Neuronal stem cell (in vitro differentiated cells): ENCODE data around the gene ADARB1.

Experiments used
- DNase-seq: peaks from one replicate; pipeline ENCODE4 v3.0.0-alpha.2; 2013; ENCODE audit warnings: low spot score
- H2AFZ ChIP-seq: one replicate; pipeline ENCODE4 v1.6.1; 2013; ENCODE audit warnings: mild to moderate bottlenecking, low read length, inconsistent platforms
- H2AK5ac ChIP-seq: 2 replicates; pipeline ENCODE4 v1.6.1; 2013; ENCODE audit warnings: low read depth, mild to moderate bottlenecking, inconsistent platforms, low read length, moderate library complexity, mixed read lengths
- H2BK120ac ChIP-seq: 2 replicates; pipeline ENCODE4 v1.6.1; 2013; ENCODE audit warnings: low read depth, mild to moderate bottlenecking, inconsistent platforms, low read length, moderate library complexity, mixed read lengths
- H2BK12ac ChIP-seq: one replicate; pipeline ENCODE4 v1.6.1; 2013; ENCODE audit warnings: low read length, inconsistent platforms
- H2BK15ac ChIP-seq: 2 replicates; pipeline ENCODE4 v1.6.1; 2013; ENCODE audit warnings: mild to moderate bottlenecking, low read length, inconsistent platforms, mixed read lengths
- H2BK5ac ChIP-seq: one replicate; pipeline ENCODE4 v1.6.1; 2013; ENCODE audit warnings: inconsistent platforms, mild to moderate bottlenecking, low read length, moderate library complexity
- H3K14ac ChIP-seq: one replicate; pipeline ENCODE4 v1.6.1; 2013; ENCODE audit warnings: low read length, inconsistent platforms
- H3K18ac ChIP-seq: 2 replicates; pipeline ENCODE4 v1.6.1; 2013; ENCODE audit warnings: low read length, inconsistent platforms
- H3K23ac ChIP-seq: 2 replicates; pipeline ENCODE4 v1.6.1; 2013; ENCODE audit warnings: low read depth, mild to moderate bottlenecking, mixed read lengths, low read length, inconsistent platforms; ENCODE audit not compliant: poor library complexity
- H3K27ac ChIP-seq: replicated peaks from 3 replicates; pipeline ENCODE4 v1.5.1; 2013; ENCODE audit warnings: low read length, inconsistent platforms
- H3K27me3 ChIP-seq, 3 experiments: 2 replicates each; pipeline ENCODE4 v1.6.1; 2013; ENCODE audit warnings: low read length in 3 of 3, mild to moderate bottlenecking in 2 of 3, inconsistent platforms in 1 of 3, low read depth in 1 of 3, mixed read lengths in 1 of 3, moderate library complexity in 1 of 3; ENCODE audit not compliant: control insufficient read depth in 3 of 3, insufficient read depth in 3 of 3
- H3K36me3 ChIP-seq, 2 donors: replicated peaks in 1 of 2; 2 replicates each; pipeline ENCODE4 v1.6.1; 2013; ENCODE audit warnings: low read length in 2 of 2; ENCODE audit not compliant: control insufficient read depth in 2 of 2, insufficient read depth in 2 of 2
- H3K4ac ChIP-seq: 2 replicates; pipeline ENCODE4 v1.6.1; 2013; ENCODE audit warnings: inconsistent platforms, mild to moderate bottlenecking, low read length, moderate library complexity
- H3K4me1 ChIP-seq, 2 donors: 1 replicate in 1 of 2; 2 replicates in 1 of 2; pipeline ENCODE4 v1.6.1; 2013; ENCODE audit warnings: low read length in 2 of 2, low read depth in 1 of 2; ENCODE audit not compliant: control insufficient read depth in 2 of 2, insufficient read depth in 1 of 2
- H3K4me2 ChIP-seq: one replicate; pipeline ENCODE4 v1.6.1; 2013; ENCODE audit warnings: mild to moderate bottlenecking, low read length, inconsistent platforms; ENCODE audit not compliant: insufficient read depth, poor library complexity, severe bottlenecking
- H3K4me3 ChIP-seq, 2 donors: 2 replicates each; pipeline ENCODE4 v1.5.1; 2013; ENCODE audit warnings: low read length in 2 of 2, mild to moderate bottlenecking in 2 of 2, inconsistent platforms in 1 of 2, moderate library complexity in 1 of 2
- H3K79me1 ChIP-seq: one replicate; pipeline ENCODE4 v1.6.1; 2013; ENCODE audit warnings: low read depth, mild to moderate bottlenecking, inconsistent platforms, low read length, moderate library complexity
- H3K9ac ChIP-seq: one replicate; pipeline ENCODE4 v1.6.1; 2013; ENCODE audit warnings: mild to moderate bottlenecking, low read depth, low read length, inconsistent platforms; ENCODE audit not compliant: poor library complexity
- H3K9me3 ChIP-seq, 2 donors: replicated peaks in 1 of 2; 2 replicates each; pipeline versions ENCODE3 to v1.6.1; 2013; ENCODE audit warnings: low read length in 2 of 2, mild to moderate bottlenecking in 2 of 2, inconsistent platforms in 1 of 2, low read depth in 1 of 2, mixed read lengths in 1 of 2, moderate library complexity in 1 of 2; ENCODE audit not compliant: control insufficient read depth in 2 of 2, insufficient read depth in 1 of 2
- H4K8ac ChIP-seq: one replicate; pipeline ENCODE4 v1.6.1; 2013; ENCODE audit warnings: low read depth, mild to moderate bottlenecking, inconsistent platforms, low read length, moderate library complexity
- H4K91ac ChIP-seq: one replicate; pipeline ENCODE4 v1.6.1; 2013; ENCODE audit warnings: low read length, low read depth, mild to moderate bottlenecking, inconsistent platforms; ENCODE audit not compliant: poor library complexity
- WGBS, 2 donors: extraction: QIAGEN DNeasy Blood & Tissue Kit; methylation state at CpG; one replicate each; pipeline ENCODE4 v1.1.7; 2013; ENCODE audit warnings: missing lambda C conversion rate in 2 of 2, mixed read lengths in 1 of 2; ENCODE audit not compliant: insufficient read length in 2 of 2, insufficient replicate concordance in 1 of 2; ENCODE audit errors: extremely low coverage in 2 of 2; 5-methylcytosine and 5-hydroxymethylcytosine counted together

Gene ADARB1

DNA sequence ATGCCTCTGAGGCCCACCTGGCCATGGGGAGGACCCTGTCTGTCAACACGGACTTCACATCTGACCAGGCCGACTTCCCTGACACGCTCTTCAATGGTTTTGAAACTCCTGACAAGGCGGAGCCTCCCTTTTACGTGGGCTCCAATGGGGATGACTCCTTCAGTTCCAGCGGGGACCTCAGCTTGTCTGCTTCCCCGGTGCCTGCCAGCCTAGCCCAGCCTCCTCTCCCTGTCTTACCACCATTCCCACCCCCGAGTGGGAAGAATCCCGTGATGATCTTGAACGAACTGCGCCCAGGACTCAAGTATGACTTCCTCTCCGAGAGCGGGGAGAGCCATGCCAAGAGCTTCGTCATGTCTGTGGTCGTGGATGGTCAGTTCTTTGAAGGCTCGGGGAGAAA, 101.8 kb downstream of the ADARB1 start:
- Histone ChIP-seq H3K36me3 (no peaks in the 10 kb centered on the region), H2BK120ac (no peak overlapping the region), H3K4me1 (peaks cover 2 to 6% of the 10 kb centered on the region in 2 donors), H3K9ac (no peak overlapping the region), H3K4me3 (no peak overlapping the region), H4K91ac (no peak overlapping the region), H2AFZ (no peak overlapping the region), H3K27me3 (no peaks in the 10 kb centered on the region), H2AK5ac (no peak overlapping the region), H3K18ac (no peak overlapping the region), H3K9me3 (peaks cover 0 to 2% of the 10 kb centered on the region in 2 donors), H3K23ac (peak overlapping the region; percentile 25), H3K14ac (no peak overlapping the region), H2BK15ac (no peak overlapping the region), H4K8ac (no peak overlapping the region), H2BK12ac (no peak overlapping the region), H3K4me2 (no peak overlapping the region), H2BK5ac (no peak overlapping the region), H3K4ac (no peak overlapping the region), H3K27ac (no peak overlapping the region), H3K79me1 (no peaks in the 10 kb centered on the region)
- WGBS, 2 donors = no CpG with 5 or more reads among the region's 16 CpGs
- DNase-seq = no peak

DNA sequence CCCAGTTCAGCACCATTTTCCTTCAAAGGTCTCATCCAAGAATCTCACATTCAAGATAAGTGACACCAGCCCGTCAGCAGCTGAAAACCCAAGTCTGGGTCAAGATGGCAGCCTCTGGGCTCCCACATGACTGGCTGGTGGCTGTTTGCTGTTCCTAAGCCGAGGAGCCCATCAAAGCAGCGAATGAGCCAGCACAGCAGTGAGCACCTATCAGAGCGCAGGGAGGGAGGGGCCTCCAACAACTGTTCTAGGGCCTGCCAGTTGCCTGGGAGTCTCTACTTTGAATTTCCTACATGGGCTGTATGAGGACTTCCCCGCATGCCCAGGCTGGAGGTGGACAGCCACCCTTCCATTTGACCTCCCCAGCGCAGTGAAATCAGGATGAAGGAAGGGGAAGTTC, 102.7 kb downstream of the ADARB1 start:
- Histone ChIP-seq H2BK12ac (no peak overlapping the region), H2AFZ (no peak overlapping the region), H3K23ac (no peak overlapping the region), H2BK15ac (no peak overlapping the region), H4K91ac (no peak overlapping the region), H3K4me1 (peaks cover 2 to 6% of the 10 kb centered on the region in 2 donors), H2BK5ac (no peak overlapping the region), H2BK120ac (no peak overlapping the region), H3K9ac (no peak overlapping the region), H3K9me3 (peaks cover 0 to 2% of the 10 kb centered on the region in 2 donors), H2AK5ac (no peak overlapping the region), H3K27ac (no peak overlapping the region), H3K27me3 (no peaks in the 10 kb centered on the region), H3K79me1 (no peaks in the 10 kb centered on the region), H3K14ac (no peak overlapping the region), H3K4ac (no peak overlapping the region), H4K8ac (no peak overlapping the region), H3K4me2 (no peak overlapping the region), H3K36me3 (no peaks in the 10 kb centered on the region), H3K4me3 (no peak overlapping the region), H3K18ac (no peak overlapping the region)
- WGBS, 2 donors = no CpG with 5 or more reads among the region's 6 CpGs
- no peak for DNase-seq

GRCh38 chr21:45178070-45178608, 103.8 kb downstream of the ADARB1 start:
- Histone ChIP-seq H3K14ac (no peak overlapping the region), H3K4ac (no peak overlapping the region), H2BK15ac (no peak overlapping the region), H3K18ac (peak overlapping the region; percentile 9), H2BK5ac (no peak overlapping the region), H3K79me1 (no peaks in the 10 kb centered on the region), H2BK120ac (no peak overlapping the region), H3K27me3 (no peaks in the 10 kb centered on the region), H3K4me1 (peaks cover 2 to 6% of the 10 kb centered on the region in 2 donors), H3K9ac (no peak overlapping the region), H4K91ac (no peak overlapping the region), H3K4me3 (no peak overlapping the region), H3K23ac (no peak overlapping the region), H2BK12ac (no peak overlapping the region), H2AK5ac (no peak overlapping the region), H3K27ac (no peak overlapping the region), H3K36me3 (no peaks in the 10 kb centered on the region), H3K4me2 (no peak overlapping the region), H3K9me3 (peaks cover 0 to 2% of the 10 kb centered on the region in 2 donors), H4K8ac (no peak overlapping the region), H2AFZ (no peak overlapping the region)
- no peak for DNase-seq
- no CpG with 5 or more reads among the region's 12 CpGs for WGBS, 2 donors

DNA sequence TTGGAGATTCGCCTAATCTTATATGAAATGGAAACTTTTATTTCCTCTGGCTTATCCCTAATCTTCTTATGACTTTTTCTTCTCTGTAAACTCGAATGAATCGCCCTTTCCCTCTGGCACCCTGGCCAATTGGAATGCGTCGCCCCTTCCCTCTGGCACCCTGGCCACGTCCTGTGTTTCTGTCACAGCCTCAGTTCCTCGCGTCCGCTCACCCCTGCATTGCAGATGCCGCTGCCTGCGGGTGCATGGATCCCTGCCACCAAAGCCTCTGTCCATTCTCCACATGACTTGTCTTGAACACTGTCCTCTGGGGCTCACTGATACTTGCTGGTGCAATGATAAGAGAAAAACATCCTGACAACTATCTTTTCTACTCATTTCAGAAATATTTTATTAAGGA, 104.6 kb downstream of the ADARB1 start:
- no CpG with 5 or more reads among the region's 11 CpGs for WGBS, 2 donors
- Histone ChIP-seq H2BK15ac (no peak overlapping the region), H3K4ac (no peak overlapping the region), H2BK5ac (no peak overlapping the region), H2AFZ (no peak overlapping the region), H3K4me1 (peaks cover 2 to 6% of the 10 kb centered on the region in 2 donors), H4K8ac (no peak overlapping the region), H3K4me3 (no peak overlapping the region), H2BK120ac (no peak overlapping the region), H4K91ac (no peak overlapping the region), H3K4me2 (no peak overlapping the region), H3K9me3 (peaks cover 0 to 2% of the 10 kb centered on the region in 2 donors), H3K14ac (no peak overlapping the region), H3K27ac (no peak overlapping the region), H3K9ac (no peak overlapping the region), H3K23ac (no peak overlapping the region), H2AK5ac (no peak overlapping the region), H3K27me3 (no peaks in the 10 kb centered on the region), H2BK12ac (no peak overlapping the region), H3K79me1 (no peaks in the 10 kb centered on the region), H3K18ac (no peak overlapping the region), H3K36me3 (no peaks in the 10 kb centered on the region)
- DNase-seq = no peak
